ES-I3 (cell line): ENCODE data around the gene RTCB.
A peak's percentile ranks its signal among the peaks of the same experiment; 100 is the strongest.
"Not testable (repeated sequence)": the region's sequence is repeated elsewhere in the genome, so short reads cannot be mapped to it uniquely, and the experiment has no call there.

ENCODE experiments used
- H3K36me3 ChIP-seq: 2 replicates; pipeline ENCODE4 v1.6.1; 2013; ENCODE audit warnings: mild to moderate bottlenecking, low read length, control low read depth, moderate library complexity; ENCODE audit not compliant: insufficient read depth
- H3K4me1 ChIP-seq: 2 replicates; pipeline ENCODE4 v1.6.1; 2013; ENCODE audit warnings: mild to moderate bottlenecking, control low read depth, low read length; ENCODE audit not compliant: insufficient read depth
- H3K9ac ChIP-seq: 2 replicates; pipeline ENCODE4 v1.6.1; 2013; ENCODE audit warnings: low read depth, mild to moderate bottlenecking, low read length, moderate library complexity
- H3K9me3 ChIP-seq: 2 replicates; pipeline ENCODE4 v1.6.1; 2013; ENCODE audit warnings: mild to moderate bottlenecking, low read length, moderate library complexity; ENCODE audit not compliant: control insufficient read depth, insufficient read depth

Gene RTCB

GRCh38 chr22:32364210-32364609 lies 47.8 kb downstream of the RTCB start:
- H3K36me3 ChIP-seq, result no peaks in the 10 kb centered on the region
- H3K9ac ChIP-seq, result no peak overlapping the region
- no peaks in the 10 kb centered on the region for H3K4me1 ChIP-seq
- no peaks in the 10 kb centered on the region for H3K9me3 ChIP-seq

GRCh38 chr22:32361257-32361656 lies 50.8 kb downstream of the RTCB start:
- no peaks in the 10 kb centered on the region for H3K36me3 ChIP-seq
- H3K4me1 ChIP-seq, result peaks cover under 1% of the 10 kb centered on the region; the same call in 1 of the 2 replicates
- H3K9me3 ChIP-seq, result no peaks in the 10 kb centered on the region
- H3K9ac ChIP-seq, result no peak overlapping the region

GRCh38 chr22:32360096-32360495 lies 52.0 kb downstream of the RTCB start:
- not testable (repeated sequence) for H3K36me3 ChIP-seq, H3K9ac ChIP-seq, H3K4me1 ChIP-seq, H3K9me3 ChIP-seq

GRCh38 chr22:32357567-32357966 lies 54.5 kb downstream of the RTCB start, which contains the start of gene RFPL3:
Gene RFPL3 (plus strand): TSS chr22:32357867. CDS start chr22:32358072, 205 bp downstream.
- not testable (repeated sequence) for H3K4me1 ChIP-seq, H3K9me3 ChIP-seq

GRCh38 chr22:32355760-32356159 lies 56.3 kb downstream of the RTCB start:
- no peaks in the 10 kb centered on the region for H3K9me3 ChIP-seq
- H3K4me1 ChIP-seq, result peaks cover 9% of the 10 kb centered on the region
- H3K36me3 ChIP-seq, result no peaks in the 10 kb centered on the region
- no peak overlapping the region for H3K9ac ChIP-seq

More at GRCh38 chr22:32357567-32357966, 54.5 kb downstream of the RTCB start, which contains the start of gene RFPL3:
- H3K36me3 ChIP-seq, H3K9ac ChIP-seq: not testable (repeated sequence)

GRCh38 chr22:32354360-32355351 lies 57.4 kb downstream of the RTCB start:
- no peaks in the 10 kb centered on the region for H3K9me3 ChIP-seq
- H3K9ac ChIP-seq, result peak overlapping the region; percentile 41; the same call in 1 of the 2 replicates
- H3K4me1 ChIP-seq, result peaks cover 9% of the 10 kb centered on the region
- H3K36me3 ChIP-seq, result no peaks in the 10 kb centered on the region

- peak overlapping the region; percentile 41; the same call in 1 of the 2 replicates for H3K9ac ChIP-seq
- peaks cover 9% of the 10 kb centered on the region for H3K4me1 ChIP-seq
- H3K36me3 ChIP-seq, result no peaks in the 10 kb centered on the region
- H3K9me3 ChIP-seq, result no peaks in the 10 kb centered on the region
Observed at GRCh38 chr22:32353840-32354239, 58.2 kb downstream of the RTCB start.

- Histone ChIP-seq H3K9ac (peak overlapping the region; percentile 13; the same call in 1 of the 2 replicates), H3K4me1 (peaks cover 9% of the 10 kb centered on the region), H3K9me3 (no peaks in the 10 kb centered on the region), H3K36me3 (no peaks in the 10 kb centered on the region)
Observed at GRCh38 chr22:32353292-32353691, 58.8 kb downstream of the RTCB start.

- no peaks in the 10 kb centered on the region for H3K9me3 ChIP-seq
- no peaks in the 10 kb centered on the region for H3K36me3 ChIP-seq
- no peak overlapping the region for H3K9ac ChIP-seq
- peaks cover 9% of the 10 kb centered on the region for H3K4me1 ChIP-seq
Observed at GRCh38 chr22:32352681-32353080, 59.4 kb downstream of the RTCB start.

GRCh38 chr22:32351875-32352274 lies 60.2 kb downstream of the RTCB start:
- H3K4me1 ChIP-seq, H3K36me3 ChIP-seq, H3K9ac ChIP-seq, H3K9me3 ChIP-seq: not testable (repeated sequence)

GRCh38 chr22:32348031-32348611 lies 63.9 kb downstream of the RTCB start:
- no peaks in the 10 kb centered on the region for H3K9me3 ChIP-seq
- no peak overlapping the region for H3K9ac ChIP-seq
- H3K36me3 ChIP-seq, result no peaks in the 10 kb centered on the region
- H3K4me1 ChIP-seq, result no peaks in the 10 kb centered on the region

GRCh38 chr22:32343941-32344340 lies 68.1 kb downstream of the RTCB start:
- no peaks in the 10 kb centered on the region for H3K4me1 ChIP-seq
- H3K36me3 ChIP-seq, result no peaks in the 10 kb centered on the region
- H3K9ac ChIP-seq, result no peak overlapping the region
- no peaks in the 10 kb centered on the region for H3K9me3 ChIP-seq

- H3K4me1 ChIP-seq, result no peaks in the 10 kb centered on the region; the same call in 1 of the 2 replicates
- no peaks in the 10 kb centered on the region for H3K9me3 ChIP-seq
- no peak overlapping the region for H3K9ac ChIP-seq
- H3K36me3 ChIP-seq, result no peaks in the 10 kb centered on the region
Observed at GRCh38 chr22:32342977-32343376, 69.1 kb downstream of the RTCB start.

- Histone ChIP-seq H3K9ac (no peak overlapping the region), H3K36me3 (no peaks in the 10 kb centered on the region), H3K4me1 (peaks cover 4% of the 10 kb centered on the region), H3K9me3 (no peaks in the 10 kb centered on the region)
Observed at GRCh38 chr22:32341122-32341740, 70.8 kb downstream of the RTCB start.
